Memory B cell (primary cell): Measurements from ENCODE around the gene SLFN14.
"Not testable (repeated sequence)": the region's sequence is repeated elsewhere in the genome, so short reads cannot be mapped to it uniquely, and the experiment has no call there.

Source experiments
- ATAC-seq: fragments of 150-1000 bp; cut with Tn5 transposase; 2 replicates; pipeline ENCODE4 v1.10.0; 2021; ENCODE audit warnings: low read depth, mild to moderate bottlenecking, moderate library complexity
- DNase-seq, 2 donors: peaks; one replicate each; pipeline ENCODE4 v3.0.0; 2022; ENCODE audit warnings: low spot score in 2 of 2
- H3K27ac Mint-ChIP-seq: one replicate; pipeline ENCODE4 v1.8.0; 2022; ENCODE audit warnings: mild to moderate bottlenecking, moderate library complexity, mixed read lengths
- H3K27me3 Mint-ChIP-seq: one replicate; pipeline ENCODE4 v1.8.0; 2022; ENCODE audit warnings: mixed read lengths
- H3K36me3 Mint-ChIP-seq: one replicate; pipeline ENCODE4 v1.8.0; 2022; ENCODE audit warnings: mild to moderate bottlenecking, mixed read lengths
- H3K4me1 Mint-ChIP-seq: one replicate; pipeline ENCODE4 v1.8.0; 2022; ENCODE audit warnings: mixed read lengths
- H3K4me3 Mint-ChIP-seq: one replicate; pipeline ENCODE4 v1.8.0; 2022; ENCODE audit warnings: mild to moderate bottlenecking, moderate library complexity, mixed read lengths
- H3K9me3 Mint-ChIP-seq: one replicate; pipeline ENCODE4 v1.8.0; 2022; ENCODE audit warnings: mixed read lengths

Gene SLFN14

GRCh38 chr17:35578197-35578928 is 17.7 kb upstream of the SLFN14 start, which contains the start of gene PEX12:
Gene PEX12, minus strand, starts transcription at chr17:35578571. Its CDS starts 550 bp downstream, at chr17:35578021.
- H3K27me3 Mint-ChIP-seq: no peaks in the 10 kb centered on the region

DNA sequence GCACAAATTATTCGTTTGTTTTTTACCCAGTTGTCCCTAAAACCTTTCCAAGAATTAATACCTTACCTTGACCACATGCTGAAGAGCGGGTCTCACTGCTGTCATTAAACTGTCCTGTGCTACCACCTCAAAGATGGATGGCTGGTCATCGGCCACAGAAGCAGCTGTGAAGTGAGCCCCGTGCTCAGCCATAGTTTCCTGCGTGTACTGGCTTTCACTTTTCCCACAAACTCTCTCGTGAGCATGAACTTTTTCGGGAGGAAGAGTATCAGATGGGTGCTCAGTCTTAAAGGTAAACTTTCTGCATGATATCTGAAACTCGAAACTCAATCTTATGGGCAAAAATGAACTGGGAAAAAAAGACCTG is 17.2 kb upstream of the SLFN14 start:
- no peak for ATAC-seq
- Mint-ChIP-seq H3K9me3 (no peaks in the 10 kb centered on the region), H3K27me3 (no peaks in the 10 kb centered on the region), H3K27ac (peak overlapping the region; percentile 97), H3K36me3 (peaks cover 5% of the 10 kb centered on the region), H3K4me1 (peaks cover 10% of the 10 kb centered on the region), H3K4me3 (peak overlapping the region; percentile 99)
- no peak for DNase-seq

More at GRCh38 chr17:35578197-35578928, 17.7 kb upstream of the SLFN14 start, which contains the start of gene PEX12:
- peak; percentile 98 for ATAC-seq
- peaks cover 10% of the 10 kb centered on the region for H3K4me1 Mint-ChIP-seq
- peak within 1 kb of the TSS; percentile 97 for H3K27ac Mint-ChIP-seq
- H3K9me3 Mint-ChIP-seq: no peaks in the 10 kb centered on the region
- peak within 1 kb of the TSS; percentile 99 for H3K4me3 Mint-ChIP-seq
- peaks cover 5% of the 10 kb centered on the region for H3K36me3 Mint-ChIP-seq
- peak; percentile 71 to 79 for DNase-seq

- Mint-ChIP-seq H3K9me3 (no peaks in the 10 kb centered on the region), H3K27me3 (no peaks in the 10 kb centered on the region), H3K27ac (peak overlapping the region; percentile 38), H3K4me3 (no peak overlapping the region), H3K4me1 (peaks cover 10% of the 10 kb centered on the region), H3K36me3 (peaks cover 5% of the 10 kb centered on the region)
- no peak for ATAC-seq
- DNase-seq: no peak
These were observed 15.1 kb upstream of the SLFN14 start for GRCh38 chr17:35575759-35576158.

DNA sequence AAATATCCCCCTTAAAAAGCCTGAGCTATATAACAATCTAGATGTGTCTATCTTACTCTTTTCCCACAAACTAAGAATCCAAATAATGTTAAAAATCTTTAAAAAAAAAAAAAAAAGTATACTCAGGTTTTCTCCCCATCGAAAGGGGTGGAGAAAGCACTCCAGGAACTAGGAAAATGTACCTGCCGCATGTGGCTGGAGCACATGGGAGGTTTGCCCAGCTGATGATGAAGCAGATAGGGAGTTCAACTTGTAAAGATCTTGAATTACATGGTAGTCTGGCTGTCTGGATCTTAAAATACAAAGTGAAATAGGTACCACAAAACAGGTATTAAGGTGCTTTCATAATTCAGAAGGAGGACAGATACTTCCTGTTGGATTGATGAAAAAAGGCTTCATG is 8.8 kb upstream of the SLFN14 start:
- Mint-ChIP-seq H3K4me1 (peaks cover 23% of the 10 kb centered on the region), H3K27ac (no peak overlapping the region), H3K4me3 (peak overlapping the region; percentile 52)

DNA sequence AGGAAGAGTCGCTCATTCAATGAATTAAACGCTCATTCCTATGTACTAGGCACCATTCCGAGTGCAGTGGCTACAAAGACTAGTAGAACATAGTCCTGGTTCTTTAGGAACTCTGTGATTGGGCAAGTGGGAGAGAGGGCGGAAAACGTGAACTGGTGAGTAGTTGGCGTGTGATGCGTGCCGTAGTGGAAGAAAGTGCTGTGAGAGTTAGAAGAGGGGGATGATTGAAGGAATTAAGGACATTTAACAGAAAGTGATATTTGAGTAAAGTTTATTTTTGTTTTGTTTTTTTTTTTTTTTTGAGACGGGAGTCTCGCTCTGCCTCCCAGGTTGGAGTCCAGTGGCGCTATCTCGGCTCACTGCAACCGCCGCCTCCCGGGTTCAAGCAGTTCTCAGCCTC is 7.9 kb upstream of the SLFN14 start:
- no peaks in the 10 kb centered on the region for H3K36me3 Mint-ChIP-seq
- H3K4me3 Mint-ChIP-seq: peak overlapping the region; percentile 99
- ATAC-seq: no peak
- peaks cover 23% of the 10 kb centered on the region for H3K4me1 Mint-ChIP-seq
- DNase-seq: no peak
- H3K27me3 Mint-ChIP-seq: no peaks in the 10 kb centered on the region
- H3K9me3 Mint-ChIP-seq: no peaks in the 10 kb centered on the region
- H3K27ac Mint-ChIP-seq: peak overlapping the region; percentile 92

More for the DNA sequence above, 8.8 kb upstream of the SLFN14 start:
- H3K27me3 Mint-ChIP-seq: no peaks in the 10 kb centered on the region
- H3K36me3 Mint-ChIP-seq: no peaks in the 10 kb centered on the region
- ATAC-seq (no peak), DNase-seq (no peak)
- no peaks in the 10 kb centered on the region for H3K9me3 Mint-ChIP-seq

DNA sequence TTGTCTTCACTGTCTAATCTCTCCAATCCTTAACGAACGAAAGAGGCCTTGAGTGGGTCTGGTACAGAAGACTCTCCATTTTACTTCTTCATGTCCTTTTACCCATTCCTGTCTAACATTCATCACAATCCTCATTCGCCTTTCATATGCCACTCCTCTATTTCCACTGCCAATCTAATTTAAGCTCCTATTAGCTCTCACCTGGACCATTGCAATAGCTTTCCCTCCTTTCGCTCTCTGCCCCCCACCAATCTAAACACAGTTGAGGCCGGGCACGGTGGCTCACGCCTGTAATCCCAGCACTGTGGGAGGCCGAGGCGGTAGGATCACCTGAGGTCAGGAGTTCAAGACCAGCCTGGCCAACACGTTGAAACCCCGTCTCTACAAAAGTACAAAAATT is 6.3 kb upstream of the SLFN14 start:
- ATAC-seq (no peak), DNase-seq (no peak)
- H3K4me1 Mint-ChIP-seq: peaks cover 23% of the 10 kb centered on the region
- H3K4me3 Mint-ChIP-seq: peak overlapping the region; percentile 99
- no peak overlapping the region for H3K27ac Mint-ChIP-seq
- H3K27me3 Mint-ChIP-seq: no peaks in the 10 kb centered on the region
- H3K36me3 Mint-ChIP-seq: no peaks in the 10 kb centered on the region
- H3K9me3 Mint-ChIP-seq: no peaks in the 10 kb centered on the region

DNA sequence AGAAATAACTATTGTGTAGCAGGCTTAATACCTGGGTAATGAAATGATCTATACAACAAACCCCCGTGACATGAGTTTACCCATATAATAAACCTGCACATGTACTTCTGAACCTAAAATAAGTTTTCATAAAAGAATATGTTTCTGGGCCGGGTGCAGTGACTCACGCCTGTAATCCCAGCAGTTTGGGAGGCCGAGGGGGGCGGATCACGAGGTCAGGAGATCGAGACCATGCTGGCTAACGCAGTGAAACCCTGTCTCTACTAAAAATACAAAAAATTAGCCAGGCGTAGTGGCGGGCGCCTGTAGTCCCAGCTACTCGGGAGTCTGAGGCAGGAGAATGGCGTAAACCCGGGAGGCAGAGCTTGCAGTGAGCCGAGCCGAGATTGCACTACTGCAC is 2.6 kb upstream of the SLFN14 start:
- H3K27me3 Mint-ChIP-seq, DNase-seq, ATAC-seq, H3K9me3 Mint-ChIP-seq, H3K4me1 Mint-ChIP-seq, H3K27ac Mint-ChIP-seq, H3K36me3 Mint-ChIP-seq, H3K4me3 Mint-ChIP-seq: not testable (repeated sequence)

DNA sequence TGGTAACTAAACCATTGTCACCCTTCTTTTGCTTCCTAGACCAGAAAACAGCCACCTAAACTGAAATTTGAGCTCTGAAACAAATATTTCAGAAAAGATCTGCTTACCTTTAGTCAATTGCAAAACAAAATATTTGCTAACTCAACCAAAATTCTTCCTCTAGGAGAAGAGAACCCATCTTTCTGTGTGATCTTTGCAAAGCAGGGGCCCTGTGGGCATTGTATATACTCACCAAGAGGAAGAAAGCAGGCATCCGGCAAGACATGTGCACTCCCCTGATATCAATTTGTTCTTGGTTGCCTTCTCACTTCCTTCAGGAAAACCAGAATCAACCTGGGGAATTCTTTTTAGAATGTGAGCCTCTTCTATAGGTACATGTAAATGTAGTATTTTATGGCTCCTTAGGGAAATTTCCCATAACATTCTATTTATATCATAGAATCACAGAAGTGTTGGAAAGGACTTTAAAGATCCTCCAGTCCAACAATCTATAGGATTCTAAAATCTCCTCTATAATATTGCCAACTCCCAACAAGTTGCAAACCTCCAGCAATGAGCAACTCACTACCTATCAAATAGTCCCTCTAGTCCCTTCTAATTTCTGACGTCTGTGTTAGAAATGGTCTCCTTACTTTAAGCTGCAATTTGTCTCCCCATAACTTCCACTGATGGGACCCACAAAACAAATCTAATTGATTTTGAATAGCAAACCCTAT is 966 bp downstream of the SLFN14 start:
- Mint-ChIP-seq H3K36me3 (no peaks in the 10 kb centered on the region), H3K27ac (no peak overlapping the region), H3K9me3 (no peaks in the 10 kb centered on the region), H3K4me3 (no peak overlapping the region), H3K27me3 (peaks cover 11% of the 10 kb centered on the region), H3K4me1 (no peaks in the 10 kb centered on the region)
- no peak for ATAC-seq
- no peak for DNase-seq

- Mint-ChIP-seq H3K9me3 (no peaks in the 10 kb centered on the region), H3K36me3 (no peaks in the 10 kb centered on the region), H3K4me1 (no peaks in the 10 kb centered on the region), H3K27me3 (peaks cover 11% of the 10 kb centered on the region), H3K27ac (no peak overlapping the region), H3K4me3 (no peak overlapping the region)
- no peak for DNase-seq
- ATAC-seq: no peak
These were observed 3.3 kb downstream of the SLFN14 start for GRCh38 chr17:35557353-35557752.

- ATAC-seq (no peak), DNase-seq (no peak)
- no peaks in the 10 kb centered on the region for H3K4me1 Mint-ChIP-seq
- H3K27ac Mint-ChIP-seq: no peak overlapping the region
- peaks cover 9% of the 10 kb centered on the region for H3K27me3 Mint-ChIP-seq
- H3K36me3 Mint-ChIP-seq: no peaks in the 10 kb centered on the region
- H3K9me3 Mint-ChIP-seq: no peaks in the 10 kb centered on the region
- no peak overlapping the region for H3K4me3 Mint-ChIP-seq
These were observed 4.9 kb downstream of the SLFN14 start for GRCh38 chr17:35555691-35556090.

- Mint-ChIP-seq H3K4me3 (no peak overlapping the region), H3K9me3 (no peaks in the 10 kb centered on the region), H3K4me1 (no peaks in the 10 kb centered on the region), H3K36me3 (peaks cover 1% of the 10 kb centered on the region), H3K27ac (no peak overlapping the region), H3K27me3 (peaks cover 6% of the 10 kb centered on the region)
- ATAC-seq (peak; percentile 70), DNase-seq (no peak)
These were observed 6.0 kb downstream of the SLFN14 start for GRCh38 chr17:35554668-35555067.

DNA sequence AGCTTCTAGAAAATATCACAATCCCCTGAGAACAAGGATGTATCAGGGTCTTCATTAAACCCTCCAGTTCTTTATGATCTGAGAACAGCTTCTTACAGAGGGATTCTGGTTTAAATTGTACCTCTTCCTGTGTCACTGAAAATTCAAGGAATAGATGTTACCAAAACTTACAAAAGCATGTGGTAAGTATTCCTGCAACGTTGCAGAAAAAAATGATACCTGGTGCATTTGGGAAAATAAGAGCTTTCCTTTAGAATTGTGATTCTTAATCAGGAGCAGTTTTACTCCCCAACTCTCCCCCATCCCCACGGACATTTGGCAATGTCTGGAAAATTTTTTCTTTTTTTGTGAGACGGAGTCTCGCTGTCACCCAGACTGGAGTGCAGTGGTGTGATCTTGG is 7.3 kb downstream of the SLFN14 start:
- no peak for DNase-seq
- no peaks in the 10 kb centered on the region for H3K4me1 Mint-ChIP-seq
- H3K4me3 Mint-ChIP-seq: no peak overlapping the region
- no peak for ATAC-seq
- peaks cover 2% of the 10 kb centered on the region for H3K27me3 Mint-ChIP-seq
- H3K36me3 Mint-ChIP-seq: peaks cover 1% of the 10 kb centered on the region
- no peaks in the 10 kb centered on the region for H3K9me3 Mint-ChIP-seq
- H3K27ac Mint-ChIP-seq: no peak overlapping the region

DNA sequence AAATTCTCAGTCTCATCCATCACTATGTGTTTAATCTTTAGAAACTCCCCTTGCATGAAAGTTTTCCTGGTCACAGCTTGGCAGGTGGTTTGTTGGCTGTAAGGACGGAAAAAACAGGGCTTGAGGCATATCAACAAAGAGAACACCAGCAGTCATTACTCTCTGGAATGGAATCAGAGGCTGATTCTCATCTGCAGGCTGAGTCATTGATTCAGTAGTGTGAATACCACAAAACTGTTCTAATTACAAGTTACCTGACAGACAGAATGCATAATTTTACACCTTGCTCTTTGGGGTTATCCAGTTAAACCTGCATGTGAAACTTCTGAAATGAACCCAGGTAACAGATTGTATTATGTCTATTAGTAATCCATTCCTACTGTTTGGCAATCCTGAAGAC is 11.6 kb downstream of the SLFN14 start:
- no peak overlapping the region for H3K4me3 Mint-ChIP-seq
- no peaks in the 10 kb centered on the region for H3K9me3 Mint-ChIP-seq
- no peaks in the 10 kb centered on the region for H3K27me3 Mint-ChIP-seq
- H3K27ac Mint-ChIP-seq: no peak overlapping the region
- H3K36me3 Mint-ChIP-seq: peaks cover 1% of the 10 kb centered on the region
- DNase-seq: no peak
- ATAC-seq: no peak
- H3K4me1 Mint-ChIP-seq: peaks cover 6% of the 10 kb centered on the region

- no peak for ATAC-seq
- Mint-ChIP-seq H3K27ac (no peak overlapping the region), H3K27me3 (no peaks in the 10 kb centered on the region), H3K4me3 (no peak overlapping the region), H3K4me1 (peaks cover 8% of the 10 kb centered on the region), H3K9me3 (no peaks in the 10 kb centered on the region), H3K36me3 (peaks cover 1% of the 10 kb centered on the region)
- no peak for DNase-seq
These were observed 12.3 kb downstream of the SLFN14 start for GRCh38 chr17:35548208-35548810.
